ENCODE results near the gene TTC6.

Gene TTC6

DNA sequence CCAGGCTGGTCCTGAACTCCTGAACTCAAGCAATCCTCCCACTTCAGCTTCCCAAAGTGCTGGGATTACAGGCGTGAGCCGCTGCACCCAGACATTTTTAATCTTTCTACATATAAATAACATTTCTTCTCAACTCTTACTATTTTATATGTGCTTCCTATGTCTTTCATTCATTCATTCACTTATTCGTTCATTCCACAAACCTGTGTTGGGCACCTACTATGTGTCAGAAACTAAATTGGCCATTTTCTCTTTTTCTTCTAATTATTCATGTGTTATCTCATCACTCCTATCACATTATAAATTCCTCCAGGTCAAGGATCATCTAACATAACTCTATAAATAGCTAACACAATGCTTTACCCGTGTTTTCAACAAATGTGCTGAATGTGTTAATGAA lies 24.0 kb upstream of the TTC6 start:
- no peak for DNase-seq
- no peak overlapping the region for H3K4me3 ChIP-seq (ENCODE audit: low read depth, low read length)
- in situ Hi-C loops (cut with HindIII; ENCODE audit: low pct_ligation_motif_present, low sequenced_read_pairs), result no loop called here
- TF ChIP-seq, protein P1, sequence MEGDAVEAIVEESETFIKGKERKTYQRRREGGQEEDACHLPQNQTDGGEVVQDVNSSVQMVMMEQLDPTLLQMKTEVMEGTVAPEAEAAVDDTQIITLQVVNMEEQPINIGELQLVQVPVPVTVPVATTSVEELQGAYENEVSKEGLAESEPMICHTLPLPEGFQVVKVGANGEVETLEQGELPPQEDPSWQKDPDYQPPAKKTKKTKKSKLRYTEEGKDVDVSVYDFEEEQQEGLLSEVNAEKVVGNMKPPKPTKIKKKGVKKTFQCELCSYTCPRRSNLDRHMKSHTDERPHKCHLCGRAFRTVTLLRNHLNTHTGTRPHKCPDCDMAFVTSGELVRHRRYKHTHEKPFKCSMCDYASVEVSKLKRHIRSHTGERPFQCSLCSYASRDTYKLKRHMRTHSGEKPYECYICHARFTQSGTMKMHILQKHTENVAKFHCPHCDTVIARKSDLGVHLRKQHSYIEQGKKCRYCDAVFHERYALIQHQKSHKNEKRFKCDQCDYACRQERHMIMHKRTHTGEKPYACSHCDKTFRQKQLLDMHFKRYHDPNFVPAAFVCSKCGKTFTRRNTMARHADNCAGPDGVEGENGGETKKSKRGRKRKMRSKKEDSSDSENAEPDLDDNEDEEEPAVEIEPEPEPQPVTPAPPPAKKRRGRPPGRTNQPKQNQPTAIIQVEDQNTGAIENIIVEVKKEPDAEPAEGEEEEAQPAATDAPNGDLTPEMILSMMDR (IDR thresholded peaks at IDR 0.05; ENCODE audit: low read depth, low read length, missing control alignments), result no peak
- no peaks in the 10 kb centered on the region for H3K36me3 ChIP-seq (replicated peaks)
- no peak overlapping the region for H3K27ac ChIP-seq
- H3K27me3 ChIP-seq (replicated peaks), result no peaks in the 10 kb centered on the region

DNA sequence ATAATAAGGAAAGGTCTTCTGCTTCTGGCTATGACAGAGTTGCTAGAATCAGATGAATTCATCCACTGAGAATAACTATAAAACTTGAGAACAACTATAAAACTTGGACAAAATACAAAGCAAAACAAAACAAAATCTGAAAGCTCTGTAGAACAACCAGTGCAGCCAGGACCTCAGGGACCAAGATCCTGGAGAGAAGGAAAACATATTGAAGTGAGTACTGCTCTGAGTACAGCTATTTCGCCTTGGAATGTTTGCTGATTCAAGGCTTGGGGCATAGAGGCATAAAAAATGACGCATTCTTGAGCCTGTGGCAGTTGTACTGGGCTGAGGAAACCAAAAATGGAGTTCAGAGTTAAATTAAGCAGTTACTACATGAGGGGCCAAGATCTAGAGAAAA lies 22.1 kb upstream of the TTC6 start:
- TF ChIP-seq, protein P1 (IDR thresholded peaks at IDR 0.05; ENCODE audit: low read depth, low read length, missing control alignments), result no peak
- peak; percentile 48 for DNase-seq
- no peak overlapping the region for H3K27ac ChIP-seq
- H3K27me3 ChIP-seq (replicated peaks), result no peaks in the 10 kb centered on the region
- no peak overlapping the region for H3K4me3 ChIP-seq (ENCODE audit: low read depth, low read length)
- in situ Hi-C loops (cut with HindIII; ENCODE audit: low pct_ligation_motif_present, low sequenced_read_pairs), result no loop called here
- no peaks in the 10 kb centered on the region for H3K36me3 ChIP-seq (replicated peaks)

DNA sequence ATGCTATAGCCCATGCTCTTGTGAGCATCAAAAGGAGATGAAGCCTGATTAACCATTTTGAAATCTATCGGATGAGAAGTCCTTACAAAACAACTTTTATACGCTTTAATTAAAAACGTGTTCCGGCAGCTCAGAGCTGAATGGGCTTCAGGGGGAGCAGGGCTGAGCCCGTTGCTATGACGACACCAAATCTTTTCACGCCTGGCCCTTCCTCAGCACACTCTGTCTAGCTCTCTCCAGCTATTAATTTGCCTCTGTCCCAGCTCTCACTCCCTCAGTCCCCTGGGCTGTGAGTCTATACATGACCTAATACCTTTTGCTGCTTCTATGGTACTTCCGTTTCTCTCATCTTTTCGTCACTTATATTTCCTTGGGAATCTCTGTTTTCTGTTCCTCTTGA lies 16.2 kb upstream of the TTC6 start:
- H3K4me3 ChIP-seq (ENCODE audit: low read depth, low read length), result no peak overlapping the region
- peaks cover 14% of the 10 kb centered on the region for H3K27me3 ChIP-seq (replicated peaks)
- no peak for DNase-seq
- no peaks in the 10 kb centered on the region for H3K36me3 ChIP-seq (replicated peaks)
- TF ChIP-seq, protein P1 (IDR thresholded peaks at IDR 0.05; ENCODE audit: low read depth, low read length, missing control alignments), result no peak
- in situ Hi-C loops (cut with HindIII; ENCODE audit: low pct_ligation_motif_present, low sequenced_read_pairs), result no loop called here
- no peak overlapping the region for H3K27ac ChIP-seq

DNA sequence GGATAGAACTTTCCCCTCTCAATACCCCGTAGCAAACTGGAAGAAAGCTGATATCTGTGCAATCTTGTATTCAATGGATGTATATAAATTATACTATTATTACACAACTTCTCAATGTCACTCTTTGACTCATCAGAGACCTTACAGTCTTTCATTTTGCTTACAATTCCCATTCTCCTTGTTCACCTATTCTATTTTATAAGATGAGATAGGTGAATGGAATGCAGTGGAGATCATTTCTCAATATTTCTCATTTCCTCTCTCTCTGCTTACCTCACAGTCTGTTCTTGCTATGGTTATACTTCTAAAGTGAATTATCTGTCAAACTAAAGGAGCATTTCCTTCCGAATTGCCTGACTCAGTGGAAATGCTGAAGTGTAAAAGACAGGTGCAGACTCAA lies 15.3 kb upstream of the TTC6 start:
- in situ Hi-C loops (cut with HindIII; ENCODE audit: low pct_ligation_motif_present, low sequenced_read_pairs), result no loop called here

DNA sequence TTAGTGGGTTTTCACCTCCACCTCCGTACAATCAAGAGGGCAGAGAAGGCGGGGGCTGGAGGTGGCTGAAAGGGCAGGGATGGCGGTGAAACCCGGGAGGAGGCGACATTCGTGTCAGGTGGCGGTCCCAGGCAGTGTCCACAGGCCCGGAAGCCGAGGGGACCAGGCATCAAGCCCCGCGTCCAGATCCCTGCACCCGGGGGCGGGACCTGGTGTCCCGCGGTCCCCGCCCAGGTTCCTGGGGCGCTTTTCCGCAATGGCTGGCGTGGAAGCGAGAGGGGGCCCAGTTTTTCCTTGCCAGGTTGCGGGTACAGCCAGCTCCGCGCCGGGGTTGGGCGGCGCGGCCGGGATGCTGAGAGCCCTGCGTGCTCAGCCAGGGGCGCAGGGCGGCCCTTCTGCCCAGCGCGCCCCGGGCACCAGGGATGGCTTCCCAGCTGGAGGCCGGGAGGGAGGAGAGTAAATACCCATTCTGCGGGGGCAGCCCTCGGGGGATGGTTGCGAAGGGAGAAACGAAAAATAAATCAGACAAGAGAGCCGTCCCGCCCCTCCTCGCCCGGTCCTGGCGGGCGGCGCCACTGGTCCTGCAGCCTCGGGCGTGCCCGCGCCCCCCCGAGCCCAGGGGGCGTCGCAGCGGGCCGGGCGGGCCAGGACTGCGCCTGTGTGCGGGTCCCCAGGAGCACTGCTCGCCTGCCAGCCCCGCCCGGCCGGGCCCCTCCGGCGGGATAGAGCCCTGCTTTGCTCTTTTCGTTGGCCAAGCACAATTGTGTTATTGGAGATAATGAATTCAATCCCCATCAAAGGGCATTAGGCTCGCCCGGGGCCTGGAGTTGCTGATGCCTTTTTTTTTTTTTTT lies 11.8 kb upstream of the TTC6 start:
- peaks cover 50% of the 10 kb centered on the region for H3K27me3 ChIP-seq (replicated peaks)
- peak overlapping the region; percentile 12 for H3K4me3 ChIP-seq (ENCODE audit: low read depth, low read length)
- TF ChIP-seq, protein P1 (IDR thresholded peaks at IDR 0.05; ENCODE audit: low read depth, low read length, missing control alignments), result no peak
- no peak overlapping the region for H3K27ac ChIP-seq
- in situ Hi-C loops (cut with HindIII; ENCODE audit: low pct_ligation_motif_present, low sequenced_read_pairs), result no loop called here
- no peak for DNase-seq
- no peaks in the 10 kb centered on the region for H3K36me3 ChIP-seq (replicated peaks)

More for the DNA sequence above, 15.3 kb upstream of the TTC6 start:
- H3K27ac ChIP-seq, result no peak overlapping the region
- TF ChIP-seq, protein P1 (IDR thresholded peaks at IDR 0.05; ENCODE audit: low read depth, low read length, missing control alignments), result no peak
- DNase-seq, result no peak
- peaks cover 22% of the 10 kb centered on the region for H3K27me3 ChIP-seq (replicated peaks)
- H3K36me3 ChIP-seq (replicated peaks), result no peaks in the 10 kb centered on the region
- H3K4me3 ChIP-seq (ENCODE audit: low read depth, low read length), result no peak overlapping the region

Data from brain microvascular endothelial cell (primary cell).